Panc1 (cell line): Measurements from ENCODE around the gene DENND1C. TPM values are rescaled to one million over a fixed set of nuclear protein-coding genes. Genes with fewer than 3 reads are reported as not detected.

Experiments used
- ATAC-seq: fragments of 200-7000 bp; cut with Tn5 transposase; 2 replicates; pipeline ENCODE4 v1.9.1; 2020; ENCODE audit warnings: mild to moderate bottlenecking, moderate library complexity
- BruUV-seq: library from RNA; stranded (reverse); fragments of 400-500 nt; replicated peaks from 2 replicates; lab custom pipeline; 2021; lab: Mats Ljungman, UMichigan
- CTCF ChIA-PET: fragments of 300-600 bp; sonication (Branson Sonifier 250); formaldehyde crosslinking; loops from one replicate; lab custom pipeline; 2022; ENCODE audit warnings: antibody characterized with exemption; lab: Charles Lee
- POLR2A ChIA-PET: fragments of 300-600 bp; sonication (Branson Sonifier 250); formaldehyde crosslinking; loops from one replicate; lab custom pipeline; 2022; ENCODE audit warnings: antibody characterized with exemption; lab: Charles Lee
- DNase-seq: peaks from one replicate; pipeline ENCODE4 v3.0.0-alpha.2; 2010; ENCODE audit warnings: low read depth, low spot score
- H3K27ac ChIP-seq: 2 replicates; pipeline ENCODE4 v1.5.1; 2011; ENCODE audit warnings: mild to moderate bottlenecking, low read length, inconsistent platforms
- H3K27me3 ChIP-seq: fragments of 200-500 bp; sonication (Bioruptor generic); 2 replicates; pipeline ENCODE4 v1.6.0; 2014; ENCODE audit warnings: low read length, inconsistent platforms; ENCODE audit not compliant: control insufficient read depth, insufficient read depth
- H3K36me3 ChIP-seq: fragments of 200-500 bp; sonication (Bioruptor generic); 2 replicates; pipeline ENCODE4 v1.5.1; 2014; ENCODE audit warnings: inconsistent platforms, mild to moderate bottlenecking, low read length, moderate library complexity; ENCODE audit not compliant: control insufficient read depth, insufficient read depth
- H3K4me1 ChIP-seq: 2 replicates; pipeline ENCODE4 v1.5.1; 2011; ENCODE audit warnings: inconsistent platforms, mild to moderate bottlenecking, low read length, moderate library complexity; ENCODE audit not compliant: control insufficient read depth, insufficient read depth
- H3K4me3 ChIP-seq, 2 experiments: 2 replicates each; pipeline ENCODE4 v1.5.1; 2011 to 2012; ENCODE audit warnings: low read depth in 2 of 2, low read length in 2 of 2, mild to moderate bottlenecking in 2 of 2, inconsistent platforms in 1 of 2, moderate library complexity in 1 of 2
- H3K9me3 ChIP-seq: fragments of 200-500 bp; sonication (Bioruptor generic); 2 replicates; pipeline ENCODE4 v1.5.1; 2014; ENCODE audit warnings: low read depth, mild to moderate bottlenecking, inconsistent platforms, low read length, moderate library complexity; ENCODE audit not compliant: control insufficient read depth, insufficient read depth
- POLR2AphosphoS5 ChIP-seq: IDR thresholded peaks from 2 replicates; pipeline ENCODE4 v1.6.1; 2012; ENCODE audit warnings: mild to moderate bottlenecking, low read depth, low read length, moderate library complexity
- REST ChIP-seq, 2 experiments: IDR thresholded peaks; 2 replicates each; pipeline ENCODE4 v1.6.1; 2011 to 2012; ENCODE audit warnings: low read depth in 2 of 2, control low read depth in 1 of 2, low read length in 1 of 2, mild to moderate bottlenecking in 1 of 2, moderate library complexity in 1 of 2; ENCODE audit not compliant: insufficient read depth in 1 of 2
- SIN3A ChIP-seq: IDR thresholded peaks from 2 replicates; pipeline ENCODE4 v1.6.1; 2012; ENCODE audit warnings: low read depth, mild to moderate bottlenecking, low read length, moderate library complexity, borderline replicate concordance; ENCODE audit not compliant: insufficient read depth
- TCF7L2 ChIP-seq: IDR thresholded peaks from 2 replicates; pipeline ENCODE4 v1.6.1; 2011; ENCODE audit warnings: mild to moderate bottlenecking, low read depth, low read length, inconsistent platforms
- in situ Hi-C: cut with HindIII; loops from 2 replicates; pipeline ENCODE4 v1.10.0; 2016; ENCODE audit warnings: low sequenced_read_pairs, low pct_unique_long_range_greater_than_20kb
- intact Hi-C: fragments of 100-400 bp; cut with micrococcal nuclease; formaldehyde crosslinking; loops from one replicate; pipeline ENCODE4 v1.10.0; 2022; ENCODE audit not compliant: unreplicated experiment
- total RNA-seq: library from RNA; stranded (reverse); gene quantifications from one replicate; pipeline ENCODE4 v1.2.1, GENCODE V29; 2021; ENCODE audit not compliant: unreplicated experiment
- TF ChIP-seq, protein P1 (sequence below): fragments of 450-650 bp; IDR thresholded peaks from 2 replicates; pipeline ENCODE4 v1.5.1; 2017; ENCODE audit warnings: mild to moderate bottlenecking

Gene DENND1C
- total RNA-seq, 1 experiment from 2014 or later = 0.39 TPM

GRCh38 chr19:6427131-6427530 lies 54.5 kb downstream of the DENND1C start:
- no peak for ATAC-seq
- intact Hi-C loops (no loop called here), in situ Hi-C loops (no loop called here)
- Histone ChIP-seq H3K36me3 (peaks cover 7% of the 10 kb centered on the region; the same call in 1 of the 2 replicates), H3K9me3 (no peaks in the 10 kb centered on the region), H3K27ac (no peak overlapping the region), H3K4me1 (peaks cover 9% of the 10 kb centered on the region), H3K4me3 (no peak overlapping the region), H3K27me3 (no peaks in the 10 kb centered on the region)
- CTCF ChIA-PET = no interaction called here
- POLR2A ChIA-PET = no interaction called here
- no TSS peak for BruUV-seq
- no peak for DNase-seq
- no peak for TF ChIP-seq SIN3A

- no peak for DNase-seq
- Histone ChIP-seq H3K4me1 (peaks cover 9% of the 10 kb centered on the region), H3K4me3 (peak overlapping the region; percentile 17 to 32), H3K9me3 (no peaks in the 10 kb centered on the region), H3K27me3 (no peaks in the 10 kb centered on the region), H3K36me3 (peaks cover 7% of the 10 kb centered on the region), H3K27ac (peak overlapping the region; percentile 85)
- no peak for ATAC-seq
- BruUV-seq = no TSS peak
- in situ Hi-C loops (no loop called here), intact Hi-C loops (no loop called here)
- CTCF ChIA-PET = no interaction called here
- no peak for TF ChIP-seq POLR2AphosphoS5
- TF ChIP-seq, protein P1, sequence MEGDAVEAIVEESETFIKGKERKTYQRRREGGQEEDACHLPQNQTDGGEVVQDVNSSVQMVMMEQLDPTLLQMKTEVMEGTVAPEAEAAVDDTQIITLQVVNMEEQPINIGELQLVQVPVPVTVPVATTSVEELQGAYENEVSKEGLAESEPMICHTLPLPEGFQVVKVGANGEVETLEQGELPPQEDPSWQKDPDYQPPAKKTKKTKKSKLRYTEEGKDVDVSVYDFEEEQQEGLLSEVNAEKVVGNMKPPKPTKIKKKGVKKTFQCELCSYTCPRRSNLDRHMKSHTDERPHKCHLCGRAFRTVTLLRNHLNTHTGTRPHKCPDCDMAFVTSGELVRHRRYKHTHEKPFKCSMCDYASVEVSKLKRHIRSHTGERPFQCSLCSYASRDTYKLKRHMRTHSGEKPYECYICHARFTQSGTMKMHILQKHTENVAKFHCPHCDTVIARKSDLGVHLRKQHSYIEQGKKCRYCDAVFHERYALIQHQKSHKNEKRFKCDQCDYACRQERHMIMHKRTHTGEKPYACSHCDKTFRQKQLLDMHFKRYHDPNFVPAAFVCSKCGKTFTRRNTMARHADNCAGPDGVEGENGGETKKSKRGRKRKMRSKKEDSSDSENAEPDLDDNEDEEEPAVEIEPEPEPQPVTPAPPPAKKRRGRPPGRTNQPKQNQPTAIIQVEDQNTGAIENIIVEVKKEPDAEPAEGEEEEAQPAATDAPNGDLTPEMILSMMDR = no peak; the same call in 1 of the 2 replicates
- no peak for TF ChIP-seq REST (IDR thresholded peaks at IDR 0.05; ENCODE audit: insufficient read depth in 1 of 2, low read depth in 2 of 2, low read length in 1 of 2)
- no peak for TF ChIP-seq SIN3A
- no peak for TF ChIP-seq TCF7L2
- POLR2A ChIA-PET = no interaction called here
These were observed 55.6 kb downstream of the DENND1C start for GRCh38 chr19:6425732-6426620.
